Testis (tissue), 3 donors: Measurements from ENCODE around the gene FAM184A. TPM values are rescaled to one million over a fixed set of nuclear protein-coding genes. Genes with fewer than 3 reads are reported as not detected.

Experiments
- DNase-seq: peaks from one replicate; pipeline ENCODE4 v3.0.0-alpha.2; 2019
- H3K27ac ChIP-seq, 2 donors: fragments of 200-600 bp; sonication (generic); one replicate each; pipeline ENCODE4 v1.5.1; 2019
- H3K27me3 ChIP-seq: fragments of 200-600 bp; sonication (generic); one replicate; pipeline ENCODE4 v1.5.1; 2019
- H3K36me3 ChIP-seq: fragments of 200-600 bp; sonication (generic); one replicate; pipeline ENCODE4 v1.5.1; 2017; ENCODE audit warnings: low read depth; ENCODE audit errors: missing control alignments
- H3K4me1 ChIP-seq: fragments of 200-600 bp; sonication (generic); one replicate; pipeline ENCODE4 v1.5.1; 2019
- H3K4me3 ChIP-seq, 2 donors: fragments of 200-600 bp; sonication (generic); one replicate each; pipeline ENCODE4 v1.5.1; 2017 to 2019
- H3K9me3 ChIP-seq: fragments of 200-600 bp; sonication (generic); one replicate; pipeline ENCODE4 v1.5.1; 2017
- POLR2A ChIP-seq: fragments of 450-650 bp; IDR thresholded peaks from one replicate; pipeline ENCODE4 v1.6.1; 2017; ENCODE audit warnings: antibody characterized with exemption, mild to moderate bottlenecking, moderate library complexity
- WGBS, 2 donors: methylation state at CpG; one replicate each; pipeline ENCODE4 v1.1.5; 2018; 5-methylcytosine and 5-hydroxymethylcytosine counted together
- intact Hi-C: fragments of 100-400 bp; cut with DNase I; formaldehyde crosslinking; loops from one replicate; pipeline ENCODE4 v1.15.1; 2023; ENCODE audit warnings: low total_unique reads
- polyA plus RNA-seq: library from polyadenylated mRNA; stranded (reverse); fragments of 350-450 nt; fragmentation: Illumina TruSeq; extraction: RNeasy Lipid Tissue Mini Kit (QIAGEN cat#74804); gene quantifications from one replicate; pipeline ENCODE4 v1.2.3, GENCODE V29; 2014; ENCODE audit warnings: low read depth, low replicate concordance; ENCODE audit not compliant: insufficient read depth
- total RNA-seq, 2 donors: library from RNA; depleted of rRNA; stranded (reverse); fragments of >200 nt; gene quantifications; one replicate each; pipeline ENCODE4 v1.2.3, GENCODE V29; 2016
- TF ChIP-seq, protein P1 (sequence below), 3 experiments: fragments of 450-650 bp in 2 of 3; fragments of 200-600 bp in 1 of 3; sonication (generic) in 1 of 3; IDR thresholded peaks; one replicate each; pipeline ENCODE4 v1.5.1; 2016 to 2019; ENCODE audit warnings: antibody characterized with exemption in 3 of 3, mild to moderate bottlenecking in 2 of 3, moderate library complexity in 1 of 3

Gene FAM184A
- total and polyA plus RNA-seq, 3 donors from 2014 or later = 24.0 to 36.3 (median 24.3) TPM

DNA sequence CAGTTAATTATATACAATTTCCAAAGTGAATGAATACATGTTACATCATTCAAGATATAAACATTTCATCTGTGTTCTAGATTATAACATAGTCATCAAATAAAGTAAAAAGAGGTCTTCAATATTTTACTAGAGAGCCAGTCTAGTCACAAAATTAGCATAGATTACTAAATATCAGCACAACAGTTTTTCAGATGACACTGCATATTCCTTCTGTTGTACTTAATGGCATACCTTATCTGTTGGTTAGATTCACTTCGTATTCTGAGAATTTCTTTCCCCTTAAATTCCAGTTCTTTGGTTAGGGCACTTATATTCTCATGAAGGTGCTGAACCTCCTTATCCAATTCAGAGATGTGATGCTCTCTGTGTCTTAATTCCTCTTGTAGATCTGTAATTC, 103.7 kb downstream of the FAM184A start:
- intact Hi-C loops = no loop called here
- TF ChIP-seq POLR2A = no peak
- TF ChIP-seq, protein P1, sequence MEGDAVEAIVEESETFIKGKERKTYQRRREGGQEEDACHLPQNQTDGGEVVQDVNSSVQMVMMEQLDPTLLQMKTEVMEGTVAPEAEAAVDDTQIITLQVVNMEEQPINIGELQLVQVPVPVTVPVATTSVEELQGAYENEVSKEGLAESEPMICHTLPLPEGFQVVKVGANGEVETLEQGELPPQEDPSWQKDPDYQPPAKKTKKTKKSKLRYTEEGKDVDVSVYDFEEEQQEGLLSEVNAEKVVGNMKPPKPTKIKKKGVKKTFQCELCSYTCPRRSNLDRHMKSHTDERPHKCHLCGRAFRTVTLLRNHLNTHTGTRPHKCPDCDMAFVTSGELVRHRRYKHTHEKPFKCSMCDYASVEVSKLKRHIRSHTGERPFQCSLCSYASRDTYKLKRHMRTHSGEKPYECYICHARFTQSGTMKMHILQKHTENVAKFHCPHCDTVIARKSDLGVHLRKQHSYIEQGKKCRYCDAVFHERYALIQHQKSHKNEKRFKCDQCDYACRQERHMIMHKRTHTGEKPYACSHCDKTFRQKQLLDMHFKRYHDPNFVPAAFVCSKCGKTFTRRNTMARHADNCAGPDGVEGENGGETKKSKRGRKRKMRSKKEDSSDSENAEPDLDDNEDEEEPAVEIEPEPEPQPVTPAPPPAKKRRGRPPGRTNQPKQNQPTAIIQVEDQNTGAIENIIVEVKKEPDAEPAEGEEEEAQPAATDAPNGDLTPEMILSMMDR (IDR thresholded peaks at IDR 0.05) = no peak
- no peak for DNase-seq
- no peak overlapping the region for H3K27ac ChIP-seq
- WGBS, 2 donors = 51 to 84% methylated on average over 1 of the region's 1 CpG
- H3K9me3 ChIP-seq = no peaks in the 10 kb centered on the region
- no peaks in the 10 kb centered on the region for H3K27me3 ChIP-seq
- H3K36me3 ChIP-seq = no peaks in the 10 kb centered on the region
- no peaks in the 10 kb centered on the region for H3K4me1 ChIP-seq
- H3K4me3 ChIP-seq = no peak overlapping the region

DNA sequence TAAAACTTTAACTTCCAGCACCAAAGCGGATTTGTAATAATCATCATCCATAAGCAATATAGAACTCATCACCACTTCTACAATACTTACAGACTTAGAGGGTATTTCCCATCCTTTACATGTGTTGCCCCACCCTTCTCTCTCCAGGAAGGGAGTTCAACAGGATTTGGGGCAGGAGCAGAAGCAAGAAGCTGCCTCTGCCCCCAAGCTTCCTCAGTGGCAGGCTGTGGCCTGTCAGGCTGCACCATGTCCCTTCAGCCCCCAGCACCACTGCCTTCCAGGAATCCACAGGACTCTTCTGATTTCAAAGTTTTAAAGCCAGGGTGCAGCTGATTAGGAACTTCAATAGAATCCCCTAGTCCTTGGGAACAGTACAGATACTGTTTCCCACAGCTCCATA, 106.8 kb downstream of the FAM184A start:
- Histone ChIP-seq H3K4me1 (no peaks in the 10 kb centered on the region), H3K27me3 (no peaks in the 10 kb centered on the region), H3K9me3 (no peaks in the 10 kb centered on the region), H3K27ac (no peak overlapping the region), H3K4me3 (no peak overlapping the region), H3K36me3 (no peaks in the 10 kb centered on the region)
- intact Hi-C loops = no loop called here
- 95 to 100% methylated on average over 1 of the region's 1 CpG for WGBS, 2 donors
- TF ChIP-seq, protein P1 (IDR thresholded peaks at IDR 0.05) = no peak
- TF ChIP-seq POLR2A = no peak
- DNase-seq = no peak

DNA sequence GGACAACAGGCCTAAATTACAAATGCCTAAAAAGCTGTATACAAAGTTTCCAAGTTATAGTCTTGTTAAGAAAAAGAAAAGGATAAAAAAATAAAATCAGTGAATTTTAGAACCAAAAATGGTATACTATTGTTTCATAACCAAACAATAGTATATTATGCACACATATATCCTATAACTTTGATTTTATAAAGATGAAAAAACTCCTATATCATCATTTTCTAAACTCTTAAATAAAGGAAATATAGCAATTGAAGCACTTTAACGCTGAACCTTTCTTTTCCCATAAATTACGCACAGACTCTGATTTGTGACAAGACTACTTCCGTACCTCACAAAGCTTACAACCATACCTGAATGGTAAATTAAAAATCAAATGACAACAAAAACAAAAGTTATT, 107.6 kb downstream of the FAM184A start:
- Histone ChIP-seq H3K4me3 (no peak overlapping the region), H3K9me3 (no peaks in the 10 kb centered on the region), H3K4me1 (no peaks in the 10 kb centered on the region), H3K27ac (no peak overlapping the region), H3K27me3 (no peaks in the 10 kb centered on the region), H3K36me3 (no peaks in the 10 kb centered on the region)
- WGBS, 2 donors = 96 to 97% methylated on average over 3 of the region's 3 CpGs
- DNase-seq = no peak
- TF ChIP-seq, protein P1 (IDR thresholded peaks at IDR 0.05) = no peak
- TF ChIP-seq POLR2A = no peak
- intact Hi-C loops = no loop called here

DNA sequence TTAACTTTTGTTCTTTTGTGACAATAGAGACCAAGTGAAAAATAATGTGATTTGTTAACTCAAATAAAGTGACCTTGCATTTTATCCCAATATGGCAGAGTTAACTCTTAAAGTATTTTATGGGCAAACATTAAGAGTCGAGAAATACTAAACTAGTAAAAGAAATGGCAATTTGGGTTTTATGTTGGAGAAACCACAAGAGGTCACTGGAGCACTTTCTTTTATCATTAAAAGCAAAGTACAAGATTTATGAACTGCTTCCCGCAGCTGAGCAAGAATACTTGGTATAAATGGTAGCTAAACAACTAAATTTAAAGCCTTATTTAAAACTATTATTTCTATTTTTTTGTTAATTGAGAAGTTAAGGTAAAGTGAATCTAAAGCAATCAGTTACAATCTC, 110.0 kb downstream of the FAM184A start:
- intact Hi-C loops = loop anchor here (5.0 kb wide), 1 partner anchor 144 kb away; no protein-coding TSS in a partner anchor
- WGBS, 2 donors = 33% methylated on average over 2 of the region's 2 CpGs
- no peaks in the 10 kb centered on the region for H3K27me3 ChIP-seq
- H3K9me3 ChIP-seq = no peaks in the 10 kb centered on the region
- no peak for TF ChIP-seq POLR2A
- TF ChIP-seq, protein P1 (IDR thresholded peaks at IDR 0.05) = peak in 2 of 3 experiments; percentile 19 to 30
- DNase-seq = no peak
- no peaks in the 10 kb centered on the region for H3K36me3 ChIP-seq
- H3K4me1 ChIP-seq = no peaks in the 10 kb centered on the region
- H3K4me3 ChIP-seq = no peak overlapping the region
- no peak overlapping the region for H3K27ac ChIP-seq

DNA sequence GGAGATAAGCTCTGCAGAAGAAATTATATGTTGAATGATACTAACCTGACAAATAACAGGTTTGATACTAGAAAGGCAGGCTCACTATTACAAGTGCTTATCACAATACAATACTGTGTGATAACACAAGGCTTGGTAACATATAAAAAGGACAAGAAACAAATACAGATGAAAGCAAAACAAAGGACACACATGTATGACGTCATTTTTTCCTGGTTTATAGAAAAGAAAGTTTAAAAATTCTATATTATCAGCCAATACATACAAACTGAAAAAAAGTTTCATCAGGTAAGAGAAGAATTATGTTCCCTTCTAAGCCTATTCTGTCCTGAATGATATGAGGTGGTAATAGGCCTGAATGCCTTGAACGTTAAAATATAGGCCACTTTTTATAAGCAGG, 111.2 kb downstream of the FAM184A start:
- DNase-seq = no peak
- H3K36me3 ChIP-seq = no peaks in the 10 kb centered on the region
- intact Hi-C loops = loop anchor here (5.0 kb wide), 1 partner anchor 145 kb away; no protein-coding TSS in a partner anchor
- no peaks in the 10 kb centered on the region for H3K27me3 ChIP-seq
- WGBS, 2 donors = 80 to 81% methylated on average over 2 of the region's 2 CpGs
- no peak overlapping the region for H3K4me3 ChIP-seq
- TF ChIP-seq POLR2A = no peak
- TF ChIP-seq, protein P1 (IDR thresholded peaks at IDR 0.05) = no peak
- no peaks in the 10 kb centered on the region for H3K9me3 ChIP-seq
- H3K27ac ChIP-seq = no peak overlapping the region
- no peaks in the 10 kb centered on the region for H3K4me1 ChIP-seq
